ENCODE results near the gene DEFB119.
"Not testable (repeated sequence)": the region's sequence is repeated elsewhere in the genome, so short reads cannot be mapped to it uniquely, and the experiment has no call there.

DEFB119 gene

DNA sequence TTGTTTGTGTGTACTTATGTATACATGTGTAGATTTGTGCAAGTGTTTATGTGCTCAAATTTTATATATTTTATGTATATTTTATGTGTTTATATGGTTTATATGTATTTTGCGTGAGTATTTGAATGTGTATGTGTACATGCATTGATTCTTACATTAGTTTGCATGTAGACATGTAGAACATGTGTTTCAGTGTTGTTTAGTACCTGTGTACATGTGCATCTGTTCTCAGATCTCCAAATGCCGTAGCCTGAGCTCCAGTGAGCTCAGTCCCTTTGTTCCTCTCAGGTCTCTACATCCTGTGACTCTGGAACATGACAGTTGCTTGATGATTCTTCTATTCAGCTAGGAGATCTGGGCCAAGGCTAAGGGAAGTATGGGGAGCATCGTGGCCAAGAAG is 4.5 kb upstream of the DEFB119 start:
- Histone ChIP-seq H3K27me3 (ENCODE audit: control insufficient read depth, insufficient read depth, low read length) (peaks cover 15% of the 10 kb centered on the region; the same call in 1 of the 2 replicates), H3K4me1 (ENCODE audit: control insufficient read depth, insufficient read depth, low read length) (no peaks in the 10 kb centered on the region), H3K36me3 (ENCODE audit: control insufficient read depth, insufficient read depth, low read length) (no peaks in the 10 kb centered on the region), H3K27ac (ENCODE audit: low read depth, low read length) (no peak overlapping the region), H3K9me3 (ENCODE audit: control insufficient read depth, insufficient read depth, low read depth, low read length) (peaks cover 60% of the 10 kb centered on the region; the same call in 1 of the 2 replicates), H3K9ac (ENCODE audit: low read length) (no peak overlapping the region), H3K4me3 (ENCODE audit: low read depth, low read length) (no peak overlapping the region)

DNA sequence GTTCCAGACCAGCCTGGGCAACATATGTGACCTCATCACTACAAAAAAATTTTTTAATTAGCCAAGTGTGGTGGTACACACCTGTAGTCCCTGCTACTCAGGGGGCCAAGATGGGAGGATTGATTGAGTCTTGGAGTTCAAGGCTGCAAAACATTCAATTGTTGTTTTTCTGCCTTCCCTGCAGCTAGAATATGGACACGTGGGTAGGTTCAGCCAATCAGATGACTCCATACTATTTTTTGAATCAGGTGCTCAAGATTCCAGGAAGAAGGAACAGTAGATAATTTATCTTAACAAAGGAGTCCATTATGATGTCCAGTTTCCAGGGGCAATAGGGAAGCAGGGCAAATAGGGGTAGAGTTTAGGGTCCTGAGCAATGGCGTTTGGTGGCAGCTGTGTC is 2.4 kb upstream of the DEFB119 start:
- no peak overlapping the region for H3K9ac ChIP-seq (ENCODE audit: low read length)
- no peaks in the 10 kb centered on the region for H3K36me3 ChIP-seq (ENCODE audit: control insufficient read depth, insufficient read depth, low read length)
- H3K9me3 ChIP-seq (ENCODE audit: control insufficient read depth, insufficient read depth, low read depth, low read length): peaks cover 65% of the 10 kb centered on the region; the same call in 1 of the 2 replicates
- H3K4me1 ChIP-seq (ENCODE audit: control insufficient read depth, insufficient read depth, low read length): no peaks in the 10 kb centered on the region
- no peak overlapping the region for H3K4me3 ChIP-seq (ENCODE audit: low read depth, low read length)
- H3K27ac ChIP-seq (ENCODE audit: low read depth, low read length): no peak overlapping the region
- peaks cover 20% of the 10 kb centered on the region; the same call in 1 of the 2 replicates for H3K27me3 ChIP-seq (ENCODE audit: control insufficient read depth, insufficient read depth, low read length)

DNA sequence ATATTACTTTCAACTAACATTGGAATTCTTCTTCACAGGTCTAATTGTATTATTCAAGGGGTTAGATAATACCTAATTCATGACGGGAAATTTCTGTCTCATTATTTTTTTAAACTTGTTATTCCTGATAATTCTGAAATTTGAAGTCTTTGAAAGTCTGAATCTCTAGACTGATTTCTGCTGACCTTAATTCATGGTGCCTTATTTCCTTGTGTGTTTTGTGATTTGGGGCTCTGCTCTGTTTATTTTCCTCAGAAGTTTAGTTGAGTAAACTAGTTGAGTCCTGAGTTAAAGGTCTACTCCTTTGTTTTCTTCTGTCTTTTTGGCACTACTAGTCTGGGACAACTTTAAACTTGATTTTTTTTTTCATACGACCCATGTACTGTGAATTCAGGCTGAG is 16.0 kb downstream of the DEFB119 start:
- Histone ChIP-seq H3K9ac (ENCODE audit: low read length) (no peak overlapping the region), H3K27me3 (ENCODE audit: control insufficient read depth, insufficient read depth, low read length) (peaks cover 15% of the 10 kb centered on the region; the same call in 1 of the 2 replicates), H3K4me1 (ENCODE audit: control insufficient read depth, insufficient read depth, low read length) (no peaks in the 10 kb centered on the region), H3K9me3 (ENCODE audit: control insufficient read depth, insufficient read depth, low read depth, low read length) (peaks cover 54% of the 10 kb centered on the region; the same call in 1 of the 2 replicates), H3K36me3 (ENCODE audit: control insufficient read depth, insufficient read depth, low read length) (no peaks in the 10 kb centered on the region), H3K27ac (ENCODE audit: low read depth, low read length) (no peak overlapping the region), H3K4me3 (ENCODE audit: low read depth, low read length) (no peak overlapping the region)

DNA sequence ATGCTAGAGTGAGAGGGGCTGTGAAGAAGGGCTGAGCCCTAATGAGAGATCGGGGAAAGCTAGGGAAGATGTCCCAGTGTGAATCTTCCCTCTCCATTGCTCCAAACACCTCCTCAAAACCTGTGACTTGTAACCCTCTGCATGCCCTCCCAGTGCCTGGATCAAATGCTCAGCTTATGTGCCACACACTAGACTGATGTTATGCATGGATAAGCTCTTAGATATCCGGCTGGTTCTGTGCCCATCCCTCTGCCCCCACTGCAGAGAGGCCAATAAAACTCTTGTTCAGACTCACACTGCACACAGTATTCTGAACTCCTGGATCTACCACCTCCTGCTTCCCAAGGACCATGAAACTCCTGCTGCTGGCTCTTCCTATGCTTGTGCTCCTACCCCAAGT is 22.1 kb downstream of the DEFB119 start, which contains the start of gene DEFB118:
Gene DEFB118 (plus strand): TSS at position 301 of the 400 bp plus-strand sequence. CDS start 50 bp downstream, at position 351.
- Histone ChIP-seq H3K4me3 (ENCODE audit: low read depth, low read length) (no peak within 1 kb of the TSS), H3K36me3 (ENCODE audit: control insufficient read depth, insufficient read depth, low read length) (no peaks in the 10 kb centered on the region), H3K27ac (ENCODE audit: low read depth, low read length) (no peak within 1 kb of the TSS), H3K9me3 (ENCODE audit: control insufficient read depth, insufficient read depth, low read depth, low read length) (peaks cover 69% of the 10 kb centered on the region; the same call in 1 of the 2 replicates), H3K27me3 (ENCODE audit: control insufficient read depth, insufficient read depth, low read length) (peaks cover 14% of the 10 kb centered on the region; the same call in 1 of the 2 replicates), H3K9ac (ENCODE audit: low read length) (no peak within 1 kb of the TSS), H3K4me1 (ENCODE audit: control insufficient read depth, insufficient read depth, low read length) (no peaks in the 10 kb centered on the region)

DNA sequence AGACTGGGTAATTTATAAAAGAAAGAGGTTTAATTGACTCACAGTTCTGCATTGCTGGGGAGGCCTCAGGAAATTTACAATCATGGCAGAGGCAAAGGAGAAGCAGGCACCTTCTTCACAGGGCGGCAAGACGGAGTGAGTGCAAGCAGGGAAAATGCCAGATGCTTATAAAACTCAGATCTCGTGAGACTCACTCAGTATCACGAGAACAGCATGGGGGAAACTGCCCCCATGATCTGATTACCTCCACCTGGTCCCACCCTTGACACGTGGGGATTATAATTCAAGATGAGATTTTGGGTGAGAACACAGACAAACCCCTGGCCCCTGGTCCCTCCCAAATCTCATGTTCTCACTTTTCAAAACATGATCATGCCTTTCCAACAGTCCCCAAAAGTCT is 26.1 kb downstream of the DEFB119 start:
- not testable (repeated sequence) for H3K4me3 ChIP-seq (ENCODE audit: low read depth, low read length); H3K27ac ChIP-seq (ENCODE audit: low read depth, low read length); H3K9ac ChIP-seq (ENCODE audit: low read length); H3K36me3 ChIP-seq (ENCODE audit: control insufficient read depth, insufficient read depth, low read length); H3K4me1 ChIP-seq (ENCODE audit: control insufficient read depth, insufficient read depth, low read length); H3K27me3 ChIP-seq (ENCODE audit: control insufficient read depth, insufficient read depth, low read length)
- peaks cover 62% of the 10 kb centered on the region; the same call in 1 of the 2 replicates for H3K9me3 ChIP-seq (ENCODE audit: control insufficient read depth, insufficient read depth, low read depth, low read length)

DNA sequence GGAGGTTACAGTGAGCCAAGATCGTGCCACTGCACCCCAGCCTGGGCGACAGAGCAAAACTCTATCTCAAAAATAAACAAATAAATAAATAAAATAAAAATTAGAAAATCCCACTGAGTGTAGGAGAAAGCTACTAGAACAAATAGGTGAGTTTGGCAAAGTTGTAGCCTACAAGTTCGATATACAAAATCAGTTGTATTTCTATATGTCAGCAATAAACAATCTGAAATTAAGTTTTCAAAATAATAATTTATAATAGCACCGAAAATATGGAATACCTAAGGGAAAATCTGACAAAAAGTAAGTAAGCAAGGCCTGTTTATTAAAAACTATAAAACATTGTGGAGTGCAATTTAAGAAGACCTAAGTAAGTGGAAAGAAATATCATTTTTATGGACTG is 27.1 kb downstream of the DEFB119 start:
- Histone ChIP-seq H3K9ac (ENCODE audit: low read length) (no peak overlapping the region), H3K4me3 (ENCODE audit: low read depth, low read length) (no peak overlapping the region), H3K36me3 (ENCODE audit: control insufficient read depth, insufficient read depth, low read length) (no peaks in the 10 kb centered on the region), H3K9me3 (ENCODE audit: control insufficient read depth, insufficient read depth, low read depth, low read length) (peaks cover 61% of the 10 kb centered on the region; the same call in 1 of the 2 replicates), H3K27ac (ENCODE audit: low read depth, low read length) (no peak overlapping the region), H3K27me3 (ENCODE audit: control insufficient read depth, insufficient read depth, low read length) (peaks cover 3% of the 10 kb centered on the region; the same call in 1 of the 2 replicates), H3K4me1 (ENCODE audit: control insufficient read depth, insufficient read depth, low read length) (no peaks in the 10 kb centered on the region)

DNA sequence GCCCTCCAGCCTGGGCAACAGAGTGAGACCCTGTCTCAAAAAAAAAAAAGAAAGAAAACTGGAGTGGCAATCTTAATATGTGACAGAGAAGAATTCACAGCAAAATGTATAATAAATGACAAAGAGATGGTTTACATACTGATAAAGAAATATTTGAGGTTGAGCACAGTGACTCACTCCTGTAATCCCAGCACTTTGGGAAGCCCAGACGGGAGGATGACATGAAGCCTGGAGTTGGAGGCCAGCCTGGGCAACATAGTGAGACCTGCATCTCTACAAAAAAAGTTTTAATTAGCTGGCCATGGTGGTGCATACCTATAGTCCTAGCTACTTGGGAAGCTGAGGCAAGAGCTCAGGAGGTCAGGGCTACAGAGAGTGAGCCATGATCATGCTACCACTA is 34.4 kb downstream of the DEFB119 start:
- Histone ChIP-seq H3K9me3 (ENCODE audit: control insufficient read depth, insufficient read depth, low read depth, low read length) (peaks cover 45% of the 10 kb centered on the region; the same call in 1 of the 2 replicates), H3K27ac (ENCODE audit: low read depth, low read length) (no peak overlapping the region), H3K4me1 (ENCODE audit: control insufficient read depth, insufficient read depth, low read length) (no peaks in the 10 kb centered on the region), H3K36me3 (ENCODE audit: control insufficient read depth, insufficient read depth, low read length) (no peaks in the 10 kb centered on the region), H3K9ac (ENCODE audit: low read length) (no peak overlapping the region), H3K4me3 (ENCODE audit: low read depth, low read length) (no peak overlapping the region), H3K27me3 (ENCODE audit: control insufficient read depth, insufficient read depth, low read length) (no peaks in the 10 kb centered on the region; the same call in 1 of the 2 replicates)

DNA sequence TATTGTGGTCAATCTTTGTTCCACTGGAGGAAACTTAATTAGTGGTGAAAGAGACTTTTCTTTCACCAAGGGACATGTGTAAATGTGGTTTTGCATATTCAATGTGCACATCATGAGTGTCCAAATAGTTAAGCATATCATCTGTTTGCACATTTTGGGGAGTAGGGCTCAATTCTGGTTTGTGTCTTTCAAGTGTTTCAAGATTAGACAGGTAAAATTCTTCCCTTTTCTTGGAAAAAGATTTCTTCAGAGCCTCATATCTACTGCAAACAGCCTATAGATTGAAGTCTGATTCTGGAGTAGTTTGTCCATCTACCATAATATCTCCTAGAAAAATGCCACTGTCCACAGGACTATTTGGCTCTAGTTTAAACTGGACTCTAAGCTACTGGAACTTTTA is 48.9 kb downstream of the DEFB119 start:
- Histone ChIP-seq H3K27ac (ENCODE audit: low read depth, low read length) (no peak overlapping the region), H3K4me3 (ENCODE audit: low read depth, low read length) (no peak overlapping the region), H3K9ac (ENCODE audit: low read length) (no peak overlapping the region), H3K36me3 (ENCODE audit: control insufficient read depth, insufficient read depth, low read length) (no peaks in the 10 kb centered on the region), H3K27me3 (ENCODE audit: control insufficient read depth, insufficient read depth, low read length) (no peaks in the 10 kb centered on the region; the same call in 1 of the 2 replicates), H3K9me3 (ENCODE audit: control insufficient read depth, insufficient read depth, low read depth, low read length) (peaks cover 45% of the 10 kb centered on the region; the same call in 1 of the 2 replicates), H3K4me1 (ENCODE audit: control insufficient read depth, insufficient read depth, low read length) (no peaks in the 10 kb centered on the region)

DNA sequence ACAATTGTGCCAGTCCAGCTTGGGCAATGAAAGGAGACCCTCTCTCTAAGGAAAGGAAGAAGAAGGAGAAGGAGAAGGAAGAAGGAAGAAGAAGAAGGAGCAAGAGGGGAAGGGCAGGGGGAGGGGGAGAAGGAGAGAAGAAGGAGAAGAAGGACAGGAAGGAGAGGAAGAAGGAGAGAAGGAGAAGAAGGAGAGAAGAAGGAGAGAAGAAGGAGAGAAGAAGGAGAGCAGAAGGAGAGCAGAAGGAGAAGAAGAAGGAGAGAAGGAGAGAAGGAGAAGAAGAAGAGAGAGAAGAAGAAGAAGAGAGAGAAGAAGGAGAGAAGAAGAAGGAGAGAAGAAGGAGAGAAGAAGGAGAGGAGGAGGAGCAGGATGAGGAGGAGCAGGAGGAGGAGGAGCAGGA is 59.5 kb downstream of the DEFB119 start:
- no peak overlapping the region for H3K9ac ChIP-seq (ENCODE audit: low read length)
- H3K36me3 ChIP-seq (ENCODE audit: control insufficient read depth, insufficient read depth, low read length): no peaks in the 10 kb centered on the region
- H3K9me3 ChIP-seq (ENCODE audit: control insufficient read depth, insufficient read depth, low read depth, low read length): peaks cover 51% of the 10 kb centered on the region

More for the DNA sequence above, 59.5 kb downstream of the DEFB119 start:
- Histone ChIP-seq H3K27ac (ENCODE audit: low read depth, low read length) (no peak overlapping the region), H3K4me1 (ENCODE audit: control insufficient read depth, insufficient read depth, low read length) (no peaks in the 10 kb centered on the region), H3K4me3 (ENCODE audit: low read depth, low read length) (no peak overlapping the region), H3K27me3 (ENCODE audit: control insufficient read depth, insufficient read depth, low read length) (no peaks in the 10 kb centered on the region)

Measured in HUES6 (cell line).